K562 (cell line): ENCODE data around the gene ZNHIT2. TPM values are rescaled to one million over a fixed set of nuclear protein-coding genes. Genes with fewer than 3 reads are reported as not detected.

Source experiments
- ATAC-seq: fragments of 200-7000 bp; cut with Tn5 transposase; 3 replicates; pipeline ENCODE4 v1.9.1; 2020; ENCODE audit warnings: moderate library complexity
- BruUV-seq: library from RNA; stranded (reverse); fragments of 400-500 nt; replicated peaks from 2 replicates; lab custom pipeline; 2021; lab: Mats Ljungman, UMichigan
- CTCF ChIA-PET: fragments of 300-600 bp; formaldehyde crosslinking; extraction: SDS; loops from one replicate; lab custom pipeline; 2021; ENCODE audit warnings: low intra/inter-chr PET ratio; lab: Yijun Ruan, JAX
- POLR2A ChIA-PET: fragments of 300-600, 350-650 bp; sonication (Branson Sonifier 250); formaldehyde crosslinking; extraction: SDS; loops from one replicate; lab custom pipeline; 2021; ENCODE audit warnings: antibody characterized with exemption, inconsistent platforms; lab: Yijun Ruan, JAX
- DNase-seq, 4 experiments: peaks; one replicate each; pipeline versions ENCODE4 v3.0.0 to v3.0.0-alpha.2; 2011 to 2018; ENCODE audit warnings: low spot score in 3 of 4, mixed read lengths in 3 of 4; ENCODE audit errors: extremely low read depth in 1 of 4
- FAIRE-seq: peaks from 2 replicates; lab custom pipeline; 2011; peaks lifted over from hg19 to GRCh38; lab: Jason Lieb, UNC
- H2AFZ ChIP-seq: 2 replicates; pipeline ENCODE4 v1.6.0; 2011; ENCODE audit warnings: low read depth, low read length, control low read depth, inconsistent platforms
- H3K27ac ChIP-seq: fragments of 200-600 bp; 3 replicates; pipeline ENCODE4 v1.8.0; 2011; ENCODE audit warnings: low read depth, mild to moderate bottlenecking, control low read depth, inconsistent platforms, low read length, moderate library complexity, mixed read lengths; ENCODE audit errors: extremely low read depth
- H3K27me3 ChIP-seq, 2 experiments: fragments of 300-600 bp in 1 of 2; 2 replicates in 1 of 2; 3 replicates in 1 of 2; pipeline versions ENCODE4 v1.6.0 to v1.8.0; 2011; ENCODE audit warnings: inconsistent platforms in 2 of 2, low read length in 2 of 2, mild to moderate bottlenecking in 1 of 2, mixed read lengths in 1 of 2, moderate library complexity in 1 of 2; ENCODE audit not compliant: control insufficient read depth in 2 of 2, insufficient read depth in 2 of 2
- H3K36me3 ChIP-seq: fragments of 300-600 bp; 3 replicates; pipeline ENCODE4 v1.8.0; 2011; ENCODE audit warnings: mild to moderate bottlenecking, low read length, inconsistent platforms; ENCODE audit not compliant: control insufficient read depth, insufficient read depth
- H3K4me1 ChIP-seq, 2 experiments: fragments of 200-600 bp in 1 of 2; replicated peaks in 1 of 2; 2 replicates in 1 of 2; 3 replicates in 1 of 2; pipeline versions ENCODE4 v1.5.1 to v1.8.0; 2011; ENCODE audit warnings: inconsistent platforms in 2 of 2, low read length in 2 of 2, mild to moderate bottlenecking in 1 of 2, mixed read lengths in 1 of 2, moderate library complexity in 1 of 2; ENCODE audit not compliant: control insufficient read depth in 2 of 2, insufficient read depth in 2 of 2
- H3K4me2 ChIP-seq: 2 replicates; pipeline ENCODE4 v1.6.1; 2011; ENCODE audit warnings: low read length, control low read depth, inconsistent platforms, mixed read lengths; ENCODE audit not compliant: insufficient read depth
- H3K4me3 ChIP-seq: fragments of 200-600 bp; sonication (generic), shearing (Covaris generic); 2 replicates; pipeline ENCODE4 v1.5.1; 2016; ENCODE audit warnings: control low read depth, inconsistent platforms
- H3K79me2 ChIP-seq: fragments of 200-600 bp; 3 replicates; pipeline ENCODE4 v1.8.0; 2011; ENCODE audit warnings: low read length, inconsistent platforms; ENCODE audit not compliant: control insufficient read depth, insufficient read depth
- H3K9ac ChIP-seq, 2 experiments: 2 replicates each; pipeline versions ENCODE4 v1.6.0 to v1.6.1; 2011; ENCODE audit warnings: low read depth in 2 of 2, low read length in 2 of 2, control low read depth in 1 of 2, inconsistent platforms in 1 of 2, mild to moderate bottlenecking in 1 of 2, mixed read lengths in 1 of 2; ENCODE audit not compliant: insufficient read depth in 1 of 2
- H3K9me1 ChIP-seq: one replicate; pipeline ENCODE4 v1.6.0; 2011; ENCODE audit warnings: inconsistent platforms, mild to moderate bottlenecking, low read length, moderate library complexity; ENCODE audit not compliant: control insufficient read depth, insufficient read depth
- H3K9me3 ChIP-seq: replicated peaks from 2 replicates; pipeline ENCODE4 v1.5.1; 2011; ENCODE audit warnings: low read depth, low read length, inconsistent platforms; ENCODE audit not compliant: control insufficient read depth, insufficient read depth
- H4K20me1 ChIP-seq: replicated peaks from 2 replicates; pipeline ENCODE4 v1.6.1; 2011; ENCODE audit warnings: low read length, inconsistent platforms, mixed read lengths; ENCODE audit not compliant: control insufficient read depth, insufficient read depth
- JUNB ChIP-seq: fragments of 450-650 bp; formaldehyde crosslinking; conservative IDR thresholded peaks from 2 replicates; pipeline ENCODE4 v1.4.0; 2020; ENCODE audit warnings: mild to moderate bottlenecking
- POLR2A ChIP-seq: fragments of 450-650 bp; conservative IDR thresholded peaks from 2 replicates; pipeline ENCODE4 v1.6.1; 2016
- POLR2AphosphoS2 ChIP-seq: IDR thresholded peaks from 2 replicates; pipeline ENCODE4 v1.6.1; 2012; ENCODE audit warnings: low read length, improper control_type of control experiment
- POLR2G ChIP-seq: fragments of 200-400 bp; formaldehyde crosslinking; IDR thresholded peaks from 2 replicates; pipeline ENCODE4 v1.6.1; 2017; ENCODE audit warnings: low read depth, mild to moderate bottlenecking, antibody characterized with exemption, low read length, moderate library complexity
- RBFOX2 ChIP-seq: fragments of 200-400 bp; formaldehyde crosslinking; IDR thresholded peaks from 2 replicates; pipeline ENCODE4 v1.6.1; 2017; ENCODE audit warnings: low read depth, mild to moderate bottlenecking, low read length, moderate library complexity
- RBM25 ChIP-seq: fragments of 200-400 bp; formaldehyde crosslinking; IDR thresholded peaks from 2 replicates; pipeline ENCODE4 v1.6.1; 2018; ENCODE audit warnings: low read length, low read depth, moderate library complexity; ENCODE audit not compliant: severe bottlenecking
- SAFB ChIP-seq: fragments of 200-400 bp; formaldehyde crosslinking; IDR thresholded peaks from 2 replicates; pipeline ENCODE4 v1.6.1; 2017; ENCODE audit warnings: low read depth, low read length, borderline replicate concordance
- SUPT5H ChIP-seq: fragments of 450-650 bp; IDR thresholded peaks from 2 replicates; pipeline ENCODE4 v1.6.1; 2016
- WGBS: fragments of 100-300 bp; shearing (Covaris generic); methylation state at CpG from one replicate; pipeline ENCODE4 v1.1.6; 2016; ENCODE audit warnings: low coverage, mixed read lengths; ENCODE audit not compliant: insufficient coverage; ENCODE audit errors: missing lambda C conversion rate; 5-methylcytosine and 5-hydroxymethylcytosine counted together
- in situ Hi-C: fragments of 300-500 bp; cut with MboI; formaldehyde crosslinking; loops from 4 replicates; pipeline ENCODE4 v1.15.0; 2018; ENCODE audit warnings: inconsistent platforms, mixed read lengths
- intact Hi-C: fragments of 100-400 bp; cut with micrococcal nuclease; formaldehyde crosslinking; loops from 2 replicates; pipeline ENCODE4 v1.14.2; 2022
- polyA plus RNA-seq, 8 experiments: library from polyadenylated mRNA; depleted of rRNA in 4 of 8; stranded (reverse) in 5 of 8; unstranded in 3 of 8; fragments of >200 nt; fragmentation: Nextera tagmentation in 2 of 8; fragmentation: Illumina TruSeq in 1 of 8; extraction: Ambion mirVana in 2 of 8; extraction: Trizol in 1 of 8; gene quantifications; 2 replicates each; pipeline versions ENCODE4 v1.2.1 to v1.2.3, GENCODE V29; 2011 to 2014; ENCODE audit warnings: inconsistent platforms in 1 of 8, missing spikeins in 1 of 8
- total RNA-seq, 7 experiments: library from RNA; depleted of rRNA in 6 of 7; stranded (reverse); fragments of >200 nt in 6 of 7; fragmentation: Illumina TruSeq in 2 of 7; extraction: Trizol in 2 of 7; gene quantifications; 2 replicates each; pipeline versions ENCODE4 v1.2.1 to v1.2.3, GENCODE V29; 2011 to 2021; ENCODE audit warnings: low replicate concordance in 1 of 7

Gene ZNHIT2
- total and polyA plus RNA-seq, 9 of the 15 experiments (the other 6 are each of a cell fraction or from before 2014, with no cell fraction given) = 0.08 to 39.0 (median 2.5) TPM

- peaks cover 4% of the 10 kb centered on the region for H3K9me1 ChIP-seq
- 90% methylated on average over 11 of the region's 15 CpGs for WGBS
- peak overlapping the region in 1 of 2 experiments; percentile 21; a peak in 1 of 4 replicates for H3K9ac ChIP-seq
- no peak overlapping the region for H3K4me2 ChIP-seq
- TF ChIP-seq RBFOX2 (peak; percentile 68; the same call in 1 of the 2 replicates), SAFB (no peak), RBM25 (no peak), SUPT5H (peak; percentile 39; the same call in 1 of the 2 replicates), POLR2G (peak; percentile 74), POLR2AphosphoS2 (0 out of 2 replicates have a peak, but pooled peaks have one; percentile 9), JUNB (CRISPR knock-in tag) (no peak), POLR2A (peak; percentile 34; the same call in 1 of the 2 replicates)
- H3K27ac ChIP-seq = no peak overlapping the region
- POLR2A ChIA-PET = interaction anchor here (0.6 to 4.2 kb wide), 10 partner anchors 9 to 371 kb away, joined by 3 to 20 read pairs (median 4); partner anchors contain the start of genes MALAT1, SPDYC, TM7SF2 and ZNHIT2
- FAIRE-seq (no peak), DNase-seq (peak in 1 of 4 experiments; percentile 14), ATAC-seq (peak; percentile 12)
- in situ Hi-C loops (no loop called here), intact Hi-C loops (no loop called here)
- peaks cover 42% of the 10 kb centered on the region for H3K79me2 ChIP-seq
- H4K20me1 ChIP-seq = peaks cover 13% of the 10 kb centered on the region; the same call in 1 of the 2 replicates
- H3K4me1 ChIP-seq = peaks cover 12 to 32% of the 10 kb centered on the region in 2 experiments; a peak in 4 of 5 replicates
- no peaks in the 10 kb centered on the region for H3K9me3 ChIP-seq
- no peak overlapping the region for H2AFZ ChIP-seq
- CTCF ChIA-PET = no interaction called here
- peaks cover 91% of the 10 kb centered on the region for H3K36me3 ChIP-seq
- no peak overlapping the region for H3K4me3 ChIP-seq
- H3K27me3 ChIP-seq = no peaks in the 10 kb centered on the region
- BruUV-seq = no TSS peak
Measured at GRCh38 chr11:65128182-65129145, 11.0 kb upstream of the ZNHIT2 start.
